ENCODE measurements around the gene SLC25A13. TPM values are rescaled to one million over a fixed set of nuclear protein-coding genes. Genes with fewer than 3 reads are reported as not detected.
A peak's percentile ranks its signal among the peaks of the same experiment; 100 is the strongest.

SLC25A13 gene
- total and polyA plus RNA-seq, 9 of the 15 experiments (the other 6 are each of a cell fraction or from before 2014, with no cell fraction given), result 21.4 to 80.2 (median 58.7) TPM

GRCh38 chr7:96169439-96169838, 152.5 kb downstream of the SLC25A13 start:
- DNase-seq (ENCODE audit: extremely low read depth in 1 of 4, low spot score in 3 of 4) (no peak), ATAC-seq (no peak), FAIRE-seq (peak; percentile 35)
- Histone ChIP-seq H3K36me3 (ENCODE audit: control insufficient read depth, insufficient read depth, low read length) (peaks cover 44% of the 10 kb centered on the region; the same call in 1 of the 3 replicates), H3K79me2 (ENCODE audit: control insufficient read depth, insufficient read depth, low read length) (no peaks in the 10 kb centered on the region), H3K9ac (ENCODE audit: insufficient read depth in 1 of 2, low read depth in 2 of 2, low read length in 2 of 2) (no peak overlapping the region), H3K9me1 (ENCODE audit: control insufficient read depth, insufficient read depth, low read length) (no peaks in the 10 kb centered on the region), H4K20me1 (replicated peaks; ENCODE audit: control insufficient read depth, insufficient read depth, low read length) (no peaks in the 10 kb centered on the region), H2AFZ (ENCODE audit: low read depth, low read length) (no peak overlapping the region), H3K4me1 (replicated peaks in 1 of 2; ENCODE audit: control insufficient read depth in 2 of 2, insufficient read depth in 2 of 2, low read length in 2 of 2) (no peaks in the 10 kb centered on the region), H3K4me3 (no peak overlapping the region), H3K9me3 (replicated peaks; ENCODE audit: control insufficient read depth, insufficient read depth, low read depth, low read length) (no peaks in the 10 kb centered on the region), H3K27ac (ENCODE audit: extremely low read depth, low read depth, low read length) (no peak overlapping the region), H3K27me3 (ENCODE audit: control insufficient read depth in 2 of 2, insufficient read depth in 2 of 2, low read length in 2 of 2) (no peaks in the 10 kb centered on the region), H3K4me2 (ENCODE audit: insufficient read depth, low read length) (no peak overlapping the region)
- intact Hi-C loops (cut with micrococcal nuclease), result no loop called here
- POLR2A ChIA-PET, result no interaction called here
- in situ Hi-C loops (cut with MboI), result no loop called here
- WGBS (ENCODE audit: insufficient coverage, low coverage, missing lambda C conversion rate), result 72% methylated on average over 5 of the region's 5 CpGs
- CTCF ChIA-PET (ENCODE audit: low intra/inter-chr PET ratio), result no interaction called here
- no TSS peak for BruUV-seq (replicated peaks)
- no peak for TF ChIP-seq DPF2 (IDR thresholded peaks at IDR 0.05)
- no peak for TF ChIP-seq WHSC1 (IDR thresholded peaks at IDR 0.05; ENCODE audit: low read length)
- no peak for TF ChIP-seq RAD51 (IDR thresholded peaks at IDR 0.05; ENCODE audit: borderline replicate concordance, low read depth)
- TF ChIP-seq SRSF9 (IDR thresholded peaks at IDR 0.05; ENCODE audit: borderline replicate concordance, low read depth, low read length), result no peak
- no peak for TF ChIP-seq JUND (IDR thresholded peaks at IDR 0.05; ENCODE audit: borderline replicate concordance, low read depth, low read length)
- no peak for TF ChIP-seq JUND (tag; IDR thresholded peaks at IDR 0.05; ENCODE audit: borderline replicate concordance, low read depth, low read length)
- no peak for TF ChIP-seq TEAD4 (IDR thresholded peaks at IDR 0.05; ENCODE audit: low read length)
- TF ChIP-seq TEAD4 (CRISPR knock-in tag; IDR thresholded peaks at IDR 0.05; ENCODE audit: borderline replicate concordance), result no peak
- no peak for TF ChIP-seq MCM2 (IDR thresholded peaks at IDR 0.05; ENCODE audit: low read depth)
- TF ChIP-seq, protein P1, sequence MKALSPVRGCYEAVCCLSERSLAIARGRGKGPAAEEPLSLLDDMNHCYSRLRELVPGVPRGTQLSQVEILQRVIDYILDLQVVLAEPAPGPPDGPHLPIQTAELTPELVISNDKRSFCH (CRISPR knock-in tag; IDR thresholded peaks at IDR 0.05), result no peak
- TF ChIP-seq, protein P1 (tag; IDR thresholded peaks at IDR 0.05), result no peak
- no peak for TF ChIP-seq BRF1 (IDR thresholded peaks at IDR 0.05; ENCODE audit: borderline replicate concordance, extremely low read depth, insufficient read length)
- TF ChIP-seq CHCHD3 (CRISPR knock-in tag; IDR thresholded peaks at IDR 0.05), result no peak
- TF ChIP-seq SLC30A9 (CRISPR knock-in tag; IDR thresholded peaks at IDR 0.05), result no peak
- TF ChIP-seq ZBTB2 (IDR thresholded peaks at IDR 0.05), result no peak
- TF ChIP-seq RB1 (IDR thresholded peaks at IDR 0.05; ENCODE audit: low read depth), result no peak
- TF ChIP-seq FOS (IDR thresholded peaks at IDR 0.05; ENCODE audit: extremely low read depth, insufficient read length), result no peak
- TF ChIP-seq, protein P2, sequence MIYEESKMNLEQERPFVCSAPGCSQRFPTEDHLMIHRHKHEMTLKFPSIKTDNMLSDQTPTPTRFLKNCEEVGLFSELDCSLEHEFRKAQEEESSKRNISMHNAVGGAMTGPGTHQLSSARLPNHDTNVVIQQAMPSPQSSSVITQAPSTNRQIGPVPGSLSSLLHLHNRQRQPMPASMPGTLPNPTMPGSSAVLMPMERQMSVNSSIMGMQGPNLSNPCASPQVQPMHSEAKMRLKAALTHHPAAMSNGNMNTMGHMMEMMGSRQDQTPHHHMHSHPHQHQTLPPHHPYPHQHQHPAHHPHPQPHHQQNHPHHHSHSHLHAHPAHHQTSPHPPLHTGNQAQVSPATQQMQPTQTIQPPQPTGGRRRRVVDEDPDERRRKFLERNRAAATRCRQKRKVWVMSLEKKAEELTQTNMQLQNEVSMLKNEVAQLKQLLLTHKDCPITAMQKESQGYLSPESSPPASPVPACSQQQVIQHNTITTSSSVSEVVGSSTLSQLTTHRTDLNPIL (CRISPR knock-in tag; IDR thresholded peaks at IDR 0.05), result no peak
- no peak for TF ChIP-seq ZNF639 (CRISPR knock-in tag; conservative IDR thresholded peaks at IDR 0.05 in 1 of 2, IDR thresholded peaks at IDR 0.05 in 1 of 2)
- no peak for TF ChIP-seq HNRNPLL (IDR thresholded peaks at IDR 0.05; ENCODE audit: low read depth, low read length, poor library complexity, severe bottlenecking)
- no peak for TF ChIP-seq COPS2 (conservative IDR thresholded peaks at IDR 0.05)

All from K562 (cell line).